K562 (cell line): ENCODE data around the gene SOS1. TPM values are rescaled to one million over a fixed set of nuclear protein-coding genes. Genes with fewer than 3 reads are reported as not detected.

ENCODE experiments used
- ATAC-seq: fragments of 200-7000 bp; cut with Tn5 transposase; 3 replicates; pipeline ENCODE4 v1.9.1; 2020; ENCODE audit warnings: moderate library complexity
- BruUV-seq: library from RNA; stranded (reverse); fragments of 400-500 nt; replicated peaks from 2 replicates; lab custom pipeline; 2021; lab: Mats Ljungman, UMichigan
- CTCF ChIA-PET: fragments of 300-600 bp; formaldehyde crosslinking; extraction: SDS; loops from one replicate; lab custom pipeline; 2021; ENCODE audit warnings: low intra/inter-chr PET ratio; lab: Yijun Ruan, JAX
- POLR2A ChIA-PET: fragments of 300-600, 350-650 bp; sonication (Branson Sonifier 250); formaldehyde crosslinking; extraction: SDS; loops from one replicate; lab custom pipeline; 2021; ENCODE audit warnings: antibody characterized with exemption, inconsistent platforms; lab: Yijun Ruan, JAX
- DNase-seq, 4 experiments: peaks; one replicate each; pipeline versions ENCODE4 v3.0.0 to v3.0.0-alpha.2; 2011 to 2018; ENCODE audit warnings: low spot score in 3 of 4, mixed read lengths in 3 of 4; ENCODE audit errors: extremely low read depth in 1 of 4
- FAIRE-seq: peaks from 2 replicates; lab custom pipeline; 2011; peaks lifted over from hg19 to GRCh38; lab: Jason Lieb, UNC
- H2AFZ ChIP-seq: 2 replicates; pipeline ENCODE4 v1.6.0; 2011; ENCODE audit warnings: low read depth, low read length, control low read depth, inconsistent platforms
- H3K27ac ChIP-seq: fragments of 200-600 bp; 3 replicates; pipeline ENCODE4 v1.8.0; 2011; ENCODE audit warnings: low read depth, mild to moderate bottlenecking, control low read depth, inconsistent platforms, low read length, moderate library complexity, mixed read lengths; ENCODE audit errors: extremely low read depth
- H3K27me3 ChIP-seq, 2 experiments: fragments of 300-600 bp in 1 of 2; 2 replicates in 1 of 2; 3 replicates in 1 of 2; pipeline versions ENCODE4 v1.6.0 to v1.8.0; 2011; ENCODE audit warnings: inconsistent platforms in 2 of 2, low read length in 2 of 2, mild to moderate bottlenecking in 1 of 2, mixed read lengths in 1 of 2, moderate library complexity in 1 of 2; ENCODE audit not compliant: control insufficient read depth in 2 of 2, insufficient read depth in 2 of 2
- H3K36me3 ChIP-seq: fragments of 300-600 bp; 3 replicates; pipeline ENCODE4 v1.8.0; 2011; ENCODE audit warnings: mild to moderate bottlenecking, low read length, inconsistent platforms; ENCODE audit not compliant: control insufficient read depth, insufficient read depth
- H3K4me1 ChIP-seq, 2 experiments: fragments of 200-600 bp in 1 of 2; replicated peaks in 1 of 2; 2 replicates in 1 of 2; 3 replicates in 1 of 2; pipeline versions ENCODE4 v1.5.1 to v1.8.0; 2011; ENCODE audit warnings: inconsistent platforms in 2 of 2, low read length in 2 of 2, mild to moderate bottlenecking in 1 of 2, mixed read lengths in 1 of 2, moderate library complexity in 1 of 2; ENCODE audit not compliant: control insufficient read depth in 2 of 2, insufficient read depth in 2 of 2
- H3K4me2 ChIP-seq: 2 replicates; pipeline ENCODE4 v1.6.1; 2011; ENCODE audit warnings: low read length, control low read depth, inconsistent platforms, mixed read lengths; ENCODE audit not compliant: insufficient read depth
- H3K4me3 ChIP-seq: fragments of 200-600 bp; sonication (generic), shearing (Covaris generic); 2 replicates; pipeline ENCODE4 v1.5.1; 2016; ENCODE audit warnings: control low read depth, inconsistent platforms
- H3K79me2 ChIP-seq: fragments of 200-600 bp; 3 replicates; pipeline ENCODE4 v1.8.0; 2011; ENCODE audit warnings: low read length, inconsistent platforms; ENCODE audit not compliant: control insufficient read depth, insufficient read depth
- H3K9ac ChIP-seq, 2 experiments: 2 replicates each; pipeline versions ENCODE4 v1.6.0 to v1.6.1; 2011; ENCODE audit warnings: low read depth in 2 of 2, low read length in 2 of 2, control low read depth in 1 of 2, inconsistent platforms in 1 of 2, mild to moderate bottlenecking in 1 of 2, mixed read lengths in 1 of 2; ENCODE audit not compliant: insufficient read depth in 1 of 2
- H3K9me1 ChIP-seq: one replicate; pipeline ENCODE4 v1.6.0; 2011; ENCODE audit warnings: inconsistent platforms, mild to moderate bottlenecking, low read length, moderate library complexity; ENCODE audit not compliant: control insufficient read depth, insufficient read depth
- H3K9me3 ChIP-seq: replicated peaks from 2 replicates; pipeline ENCODE4 v1.5.1; 2011; ENCODE audit warnings: low read depth, low read length, inconsistent platforms; ENCODE audit not compliant: control insufficient read depth, insufficient read depth
- H4K20me1 ChIP-seq: replicated peaks from 2 replicates; pipeline ENCODE4 v1.6.1; 2011; ENCODE audit warnings: low read length, inconsistent platforms, mixed read lengths; ENCODE audit not compliant: control insufficient read depth, insufficient read depth
- CGGBP1 ChIP-seq: fragments of 250-450 bp; sonication (Bioruptor Pico); IDR thresholded peaks from 2 replicates; pipeline ENCODE4 v1.9.0; 2021; ENCODE audit warnings: mild to moderate bottlenecking
- HCFC1 ChIP-seq: IDR thresholded peaks from 2 replicates; pipeline ENCODE4 v1.6.1; 2012; ENCODE audit warnings: low read depth, low read length, improper control_type of control experiment
- MAFF ChIP-seq: IDR thresholded peaks from 2 replicates; pipeline ENCODE4 v1.6.1; 2012; ENCODE audit warnings: low read length, improper control_type of control experiment
- SMAD4 ChIP-seq: fragments of 250-450 bp; sonication (Bioruptor Pico); conservative IDR thresholded peaks from 2 replicates; pipeline ENCODE4 v1.8.0; 2021; ENCODE audit warnings: inconsistent platforms, mild to moderate bottlenecking, moderate library complexity
- SPI1 ChIP-seq: IDR thresholded peaks from 2 replicates; pipeline ENCODE4 v1.6.1; 2011; ENCODE audit warnings: low read depth, low read length, control low read depth, borderline replicate concordance
- TBP ChIP-seq: optimal IDR thresholded peaks from 2 replicates; pipeline ENCODE3; 2011; ENCODE audit warnings: low read depth, low read length, improper control_type of control experiment
- WHSC1 ChIP-seq: IDR thresholded peaks from one replicate; pipeline ENCODE4 v1.6.1; 2012; ENCODE audit warnings: low read length, control low read depth, inconsistent platforms
- ZNF830 ChIP-seq: fragments of 250-450 bp; sonication (Bioruptor Pico); IDR thresholded peaks from 2 replicates; pipeline ENCODE4 v1.5.0; 2021; ENCODE audit warnings: mild to moderate bottlenecking
- WGBS: fragments of 100-300 bp; shearing (Covaris generic); methylation state at CpG from one replicate; pipeline ENCODE4 v1.1.6; 2016; ENCODE audit warnings: low coverage, mixed read lengths; ENCODE audit not compliant: insufficient coverage; ENCODE audit errors: missing lambda C conversion rate; 5-methylcytosine and 5-hydroxymethylcytosine counted together
- in situ Hi-C: fragments of 300-500 bp; cut with MboI; formaldehyde crosslinking; loops from 4 replicates; pipeline ENCODE4 v1.15.0; 2018; ENCODE audit warnings: inconsistent platforms, mixed read lengths
- intact Hi-C: fragments of 100-400 bp; cut with micrococcal nuclease; formaldehyde crosslinking; loops from 2 replicates; pipeline ENCODE4 v1.14.2; 2022
- polyA plus RNA-seq, 8 experiments: library from polyadenylated mRNA; depleted of rRNA in 4 of 8; stranded (reverse) in 5 of 8; unstranded in 3 of 8; fragments of >200 nt; fragmentation: Nextera tagmentation in 2 of 8; fragmentation: Illumina TruSeq in 1 of 8; extraction: Ambion mirVana in 2 of 8; extraction: Trizol in 1 of 8; gene quantifications; 2 replicates each; pipeline versions ENCODE4 v1.2.1 to v1.2.3, GENCODE V29; 2011 to 2014; ENCODE audit warnings: inconsistent platforms in 1 of 8, missing spikeins in 1 of 8
- total RNA-seq, 7 experiments: library from RNA; depleted of rRNA in 6 of 7; stranded (reverse); fragments of >200 nt in 6 of 7; fragmentation: Illumina TruSeq in 2 of 7; extraction: Trizol in 2 of 7; gene quantifications; 2 replicates each; pipeline versions ENCODE4 v1.2.1 to v1.2.3, GENCODE V29; 2011 to 2021; ENCODE audit warnings: low replicate concordance in 1 of 7

The SOS1 gene
- total and polyA plus RNA-seq, 9 of the 15 experiments (the other 6 are each of a cell fraction or from before 2014, with no cell fraction given): 2.5 to 27.1 (median 16.3) TPM

- TF ChIP-seq TBP (no peak), SMAD4 (CRISPR knock-in tag) (no peak), MAFF (no peak), HCFC1 (no peak), CGGBP1 (CRISPR knock-in tag) (no peak), WHSC1 (no peak)
Measured at GRCh38 chr2:38978908-38979307, 141.9 kb downstream of the SOS1 start (continued).

GRCh38 chr2:38978296-38978903 is 142.5 kb downstream of the SOS1 start:
- DNase-seq: no peak
- peak; percentile 52; the same call in 1 of the 2 replicates for TF ChIP-seq SPI1
- no peak for TF ChIP-seq ZNF830 (CRISPR knock-in tag)
- Histone ChIP-seq H3K4me2 (no peak overlapping the region), H3K9ac (no peak overlapping the region), H3K27me3 (no peaks in the 10 kb centered on the region), H3K79me2 (no peaks in the 10 kb centered on the region), H3K9me1 (no peaks in the 10 kb centered on the region), H3K4me1 (no peaks in the 10 kb centered on the region), H2AFZ (no peak overlapping the region), H3K27ac (no peak overlapping the region), H3K36me3 (no peaks in the 10 kb centered on the region), H3K9me3 (no peaks in the 10 kb centered on the region), H3K4me3 (no peak overlapping the region), H4K20me1 (no peaks in the 10 kb centered on the region)
- ATAC-seq: peak; percentile 28; the same call in 1 of the 3 replicates
- intact Hi-C loops (no loop called here), in situ Hi-C loops (no loop called here)
- 15% methylated on average over 5 of the region's 5 CpGs for WGBS
- CTCF ChIA-PET: no interaction called here
- POLR2A ChIA-PET: interaction anchor here (0.6 kb wide), 1 partner anchor 202 kb away, joined by 3 read pairs; no protein-coding TSS in a partner anchor
- FAIRE-seq: no peak
- BruUV-seq: no TSS peak
